ENCODE measurements around the gene MIOS.

MIOS gene

GRCh38 chr7:7583731-7584130 lies 17.0 kb downstream of the MIOS start:
- no peak overlapping the region for H3K4me3 ChIP-seq (ENCODE audit: low read depth, low read length)
- in situ Hi-C loops (cut with HindIII; ENCODE audit: low sequenced_read_pairs), result no loop called here
- no peak for DNase-seq (ENCODE audit: low read depth, low spot score)
- TF ChIP-seq CTCF (IDR thresholded peaks at IDR 0.05; ENCODE audit: low read depth, low read length), result no peak

GRCh38 chr7:7584653-7585052 lies 18.0 kb downstream of the MIOS start:
- in situ Hi-C loops (cut with HindIII; ENCODE audit: low sequenced_read_pairs), result no loop called here
- no peak for DNase-seq (ENCODE audit: low read depth, low spot score)
- TF ChIP-seq CTCF (IDR thresholded peaks at IDR 0.05; ENCODE audit: low read depth, low read length), result no peak
- H3K4me3 ChIP-seq (ENCODE audit: low read depth, low read length), result no peak overlapping the region

GRCh38 chr7:7585241-7585928 lies 18.7 kb downstream of the MIOS start:
- TF ChIP-seq CTCF (IDR thresholded peaks at IDR 0.05; ENCODE audit: low read depth, low read length), result no peak
- DNase-seq (ENCODE audit: low read depth, low spot score), result no peak
- no peak overlapping the region for H3K4me3 ChIP-seq (ENCODE audit: low read depth, low read length)
- in situ Hi-C loops (cut with HindIII; ENCODE audit: low sequenced_read_pairs), result no loop called here

- in situ Hi-C loops (cut with HindIII; ENCODE audit: low sequenced_read_pairs), result no loop called here
Measured at GRCh38 chr7:7595451-7595850, 28.8 kb downstream of the MIOS start.

GRCh38 chr7:7596176-7596575 lies 29.5 kb downstream of the MIOS start:
- H3K4me3 ChIP-seq (ENCODE audit: low read depth, low read length), result no peak overlapping the region
- no peak for TF ChIP-seq CTCF (IDR thresholded peaks at IDR 0.05; ENCODE audit: low read depth, low read length)
- DNase-seq (ENCODE audit: low read depth, low spot score), result no peak
- in situ Hi-C loops (cut with HindIII; ENCODE audit: low sequenced_read_pairs), result no loop called here

More at GRCh38 chr7:7595451-7595850, 28.8 kb downstream of the MIOS start:
- DNase-seq (ENCODE audit: low read depth, low spot score), result peak; percentile 35
- no peak overlapping the region for H3K4me3 ChIP-seq (ENCODE audit: low read depth, low read length)
- no peak for TF ChIP-seq CTCF (IDR thresholded peaks at IDR 0.05; ENCODE audit: low read depth, low read length)

GRCh38 chr7:7607010-7607409 lies 40.3 kb downstream of the MIOS start:
- in situ Hi-C loops (cut with HindIII; ENCODE audit: low sequenced_read_pairs), result no loop called here
- DNase-seq (ENCODE audit: low read depth, low spot score), result no peak
- no peak overlapping the region for H3K4me3 ChIP-seq (ENCODE audit: low read depth, low read length)
- TF ChIP-seq CTCF (IDR thresholded peaks at IDR 0.05; ENCODE audit: low read depth, low read length), result no peak

Measured in astrocyte of the spinal cord (primary cell).